Hematopoietic multipotent progenitor cell (in vitro differentiated cells): Measurements from ENCODE around the gene XRN1. TPM values are rescaled to one million over a fixed set of nuclear protein-coding genes. Genes with fewer than 3 reads are reported as not detected.
A peak's percentile ranks its signal among the peaks of the same experiment; 100 is the strongest.

ENCODE experiments used
- DNase-seq, 3 donors: peaks; one replicate each; pipeline ENCODE4 v3.0.0-alpha.2; 2011 to 2015; ENCODE audit warnings: low read depth in 2 of 3, low spot score in 2 of 3
- small RNA-seq: library from RNA; depleted of rRNA; stranded (forward); fragments of <200 nt; gene quantifications from one replicate; pipeline ENCODE3, GENCODE V24; 2012
- total RNA-seq: library from RNA; depleted of rRNA; stranded (reverse); fragments of >200 nt; gene quantifications from one replicate; pipeline ENCODE4 v1.2.3, GENCODE V29; 2012

The XRN1 gene
- total RNA-seq, 1 donor = 19.7 TPM

DNA sequence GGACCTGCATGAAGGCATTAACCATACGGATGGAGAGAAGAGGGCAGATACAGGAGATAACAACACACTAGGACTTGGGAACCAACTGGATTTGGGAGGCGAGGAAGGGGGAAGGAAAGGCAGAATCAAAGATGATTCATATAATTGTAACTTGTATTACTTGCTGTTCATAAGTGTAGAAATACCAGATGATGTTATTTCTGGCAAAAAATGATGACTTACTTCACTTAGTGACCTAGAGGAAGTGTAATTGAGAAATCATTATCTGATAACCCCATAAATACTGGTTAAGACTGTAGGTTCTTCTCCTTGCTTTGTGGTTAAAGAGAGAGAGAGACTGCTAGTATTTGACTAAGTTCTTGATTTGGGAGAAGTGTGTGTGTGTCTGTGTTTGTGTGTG is 172.0 kb downstream of the XRN1 start:
- peak in 1 of 3 donors; percentile 49 for DNase-seq

- no peak for DNase-seq
Measured at GRCh38 chr3:142274908-142275307, 172.9 kb downstream of the XRN1 start.

DNA sequence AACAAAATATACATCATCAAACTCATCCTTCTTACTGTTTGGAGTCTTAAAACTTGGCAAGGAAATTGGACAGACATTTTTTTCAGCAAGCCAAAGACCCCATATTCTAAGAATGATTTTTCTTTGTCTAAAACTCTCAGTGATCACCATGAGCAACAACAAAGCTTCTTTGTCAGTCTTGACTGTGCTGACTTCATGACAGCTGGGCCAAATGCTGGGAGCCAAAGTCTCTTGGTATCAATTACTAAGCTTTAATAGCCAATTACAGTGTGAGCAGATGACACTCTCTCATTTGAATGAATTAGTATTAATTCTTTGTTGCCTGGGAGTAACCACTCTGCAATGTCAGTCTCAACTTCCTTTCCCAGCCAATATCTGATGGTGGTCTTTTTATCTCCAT is 174.3 kb downstream of the XRN1 start:
- no peak for DNase-seq

DNA sequence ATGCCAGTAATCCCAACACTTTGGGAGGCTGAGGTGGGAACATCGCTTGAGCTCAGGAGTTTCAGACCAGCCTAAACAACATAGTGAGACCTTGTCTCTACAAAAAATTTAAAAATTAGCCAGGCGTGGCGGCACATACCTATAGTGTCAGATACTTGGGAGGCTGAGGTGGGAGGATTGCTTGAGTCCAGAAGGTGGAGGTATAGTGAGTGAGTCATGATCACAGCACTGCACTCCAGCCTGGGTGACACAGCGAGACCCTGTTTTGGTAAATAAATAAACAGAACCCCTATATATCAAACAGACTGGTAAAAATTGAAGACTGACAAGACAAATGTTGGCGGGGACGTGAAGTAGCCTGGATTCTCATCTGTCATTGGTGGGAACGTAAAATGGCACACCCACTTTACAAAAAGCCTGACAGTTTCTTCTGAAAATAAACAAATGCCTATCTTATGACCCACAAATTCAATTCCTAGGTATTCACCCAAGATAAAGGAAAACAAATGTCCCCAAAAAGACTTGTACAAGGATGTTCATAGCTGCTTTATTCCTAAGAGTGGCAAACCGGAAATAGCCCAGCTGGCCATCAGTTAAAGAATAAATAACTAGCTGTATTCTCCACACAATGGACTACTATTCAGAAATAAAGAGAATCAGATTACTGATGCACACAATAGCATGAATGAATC is 175.5 kb downstream of the XRN1 start:
- DNase-seq = no peak

DNA sequence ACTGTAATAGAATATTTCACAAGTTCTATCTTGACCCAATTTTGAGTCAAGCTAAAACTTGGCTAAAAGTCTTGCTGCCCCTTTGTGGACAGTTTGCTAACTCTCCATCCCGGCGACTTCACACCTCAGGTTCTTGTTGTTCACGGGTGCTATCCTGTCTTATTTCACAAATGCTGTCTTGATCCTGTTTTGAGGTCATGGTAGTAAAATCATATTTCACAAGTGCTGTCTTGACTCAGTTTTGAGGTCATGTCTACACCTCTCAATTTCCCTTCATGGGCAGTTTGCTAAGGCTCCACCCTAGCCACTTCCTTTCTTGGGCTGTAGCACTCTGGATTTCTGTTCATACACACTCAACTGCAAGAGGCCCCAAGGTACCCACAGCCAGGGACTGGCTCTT is 177.4 kb downstream of the XRN1 start:
- no peak for DNase-seq

- DNase-seq = peak in 1 of 3 donors; percentile 5
Measured at GRCh38 chr3:142269767-142270166, 178.1 kb downstream of the XRN1 start.

DNA sequence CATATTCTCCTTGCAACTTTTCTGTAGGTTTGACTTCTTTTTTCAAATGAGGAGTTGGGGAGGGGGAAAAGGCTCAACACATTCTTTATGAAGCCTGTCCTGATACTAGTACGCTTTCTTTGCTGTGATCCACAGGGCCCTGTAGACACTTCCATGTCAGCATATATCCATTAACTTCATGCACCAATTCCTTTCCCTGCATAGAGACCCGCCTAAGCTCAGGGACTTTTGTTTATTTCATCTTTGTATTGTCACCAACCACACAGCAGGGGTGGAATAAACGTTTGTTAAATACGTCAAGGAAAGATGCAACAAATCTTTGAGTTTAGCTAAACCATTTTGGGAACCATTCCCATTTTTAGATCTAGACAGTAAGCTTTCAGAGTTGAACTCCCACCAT is 179.4 kb downstream of the XRN1 start:
- no peak for DNase-seq

DNA sequence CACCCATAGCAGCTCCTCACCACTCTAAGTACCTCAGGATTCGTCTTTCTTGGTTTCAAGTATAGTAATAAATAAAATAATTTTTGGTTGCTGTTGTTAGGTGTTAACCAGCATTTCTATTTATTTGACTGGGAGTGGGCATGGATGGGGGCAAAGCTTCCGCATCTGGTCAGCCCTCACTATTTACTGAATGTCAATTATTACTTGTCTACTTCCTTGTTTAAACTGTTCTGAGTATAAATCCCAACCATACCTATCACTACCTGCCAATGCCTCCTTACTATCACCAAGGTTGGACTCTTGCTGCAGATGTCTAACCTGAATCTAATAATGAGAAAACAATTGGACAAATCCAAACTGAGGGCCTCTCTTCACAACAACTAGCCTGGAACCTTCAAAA is 180.6 kb downstream of the XRN1 start:
- no peak for DNase-seq

GRCh38 chr3:142263112-142263511 is 184.7 kb downstream of the XRN1 start:
- no peak for DNase-seq

GRCh38 chr3:142259359-142259758 is 188.5 kb downstream of the XRN1 start:
- no peak for DNase-seq

GRCh38 chr3:142256712-142257333 is 191.0 kb downstream of the XRN1 start:
- DNase-seq = no peak

Small RNAs within 50 kb of the gene (small RNA-seq; reads per million reads assigned to genes)
- not detected for gene RNU1-100P
- gene RNU6-1294P = not detected

Other genes with a start within 250 kb of the XRN1 start
- gene GK5, start 222.5 kb downstream of the XRN1 start, total RNA-seq = 5.1 TPM
- 11.8 TPM for gene ATR, start 130.7 kb upstream of the XRN1 start, total RNA-seq
- gene PLS1, start 148.4 kb upstream of the XRN1 start, total RNA-seq = 2.4 TPM